ENCODE data around the gene ENOSF1. TPM values are rescaled to one million over a fixed set of nuclear protein-coding genes. Genes with fewer than 3 reads are reported as not detected.

Gene ENOSF1
- total and polyA plus RNA-seq, 2 of the 13 experiments (the other 11 are each of a cell fraction or from before 2014, with no cell fraction given), result 37.6 to 40.1 TPM

DNA sequence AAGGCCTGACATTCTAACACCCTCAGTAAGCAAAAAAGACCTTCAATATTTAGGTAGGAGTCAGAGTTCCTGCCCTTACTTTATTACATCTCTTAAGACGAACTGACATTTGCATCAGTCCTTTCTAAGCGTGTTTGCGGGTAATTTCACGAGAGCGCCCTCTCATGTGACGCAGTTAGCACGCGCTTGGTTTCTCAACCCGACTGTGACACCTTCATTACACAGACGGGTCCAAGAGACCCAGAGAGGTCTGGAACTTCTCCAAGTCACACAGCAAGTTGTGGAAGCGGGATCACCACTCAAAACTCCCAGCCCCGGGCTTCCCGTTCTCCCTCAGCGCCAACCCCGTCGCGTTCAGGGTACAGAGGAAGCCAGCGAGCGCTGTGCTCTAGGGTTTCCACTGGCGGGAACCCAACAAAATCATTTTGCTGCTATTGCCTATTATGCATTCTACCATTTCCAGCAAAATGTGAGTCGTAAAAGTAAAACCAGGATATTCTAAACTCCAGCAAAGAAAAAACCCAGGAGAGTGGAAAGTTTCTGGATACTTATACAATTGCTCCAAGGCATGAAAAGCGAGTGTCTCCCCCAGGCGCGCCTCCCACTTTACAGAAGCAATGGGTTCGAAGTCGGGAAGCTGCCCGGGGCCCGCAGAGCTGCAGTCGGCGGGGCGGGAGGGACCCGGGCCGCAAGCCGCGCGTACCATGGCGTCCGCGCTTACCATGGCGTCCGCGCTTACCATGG lies 601 bp downstream of the ENOSF1 start (continued):
- TF ChIP-seq, protein P1, sequence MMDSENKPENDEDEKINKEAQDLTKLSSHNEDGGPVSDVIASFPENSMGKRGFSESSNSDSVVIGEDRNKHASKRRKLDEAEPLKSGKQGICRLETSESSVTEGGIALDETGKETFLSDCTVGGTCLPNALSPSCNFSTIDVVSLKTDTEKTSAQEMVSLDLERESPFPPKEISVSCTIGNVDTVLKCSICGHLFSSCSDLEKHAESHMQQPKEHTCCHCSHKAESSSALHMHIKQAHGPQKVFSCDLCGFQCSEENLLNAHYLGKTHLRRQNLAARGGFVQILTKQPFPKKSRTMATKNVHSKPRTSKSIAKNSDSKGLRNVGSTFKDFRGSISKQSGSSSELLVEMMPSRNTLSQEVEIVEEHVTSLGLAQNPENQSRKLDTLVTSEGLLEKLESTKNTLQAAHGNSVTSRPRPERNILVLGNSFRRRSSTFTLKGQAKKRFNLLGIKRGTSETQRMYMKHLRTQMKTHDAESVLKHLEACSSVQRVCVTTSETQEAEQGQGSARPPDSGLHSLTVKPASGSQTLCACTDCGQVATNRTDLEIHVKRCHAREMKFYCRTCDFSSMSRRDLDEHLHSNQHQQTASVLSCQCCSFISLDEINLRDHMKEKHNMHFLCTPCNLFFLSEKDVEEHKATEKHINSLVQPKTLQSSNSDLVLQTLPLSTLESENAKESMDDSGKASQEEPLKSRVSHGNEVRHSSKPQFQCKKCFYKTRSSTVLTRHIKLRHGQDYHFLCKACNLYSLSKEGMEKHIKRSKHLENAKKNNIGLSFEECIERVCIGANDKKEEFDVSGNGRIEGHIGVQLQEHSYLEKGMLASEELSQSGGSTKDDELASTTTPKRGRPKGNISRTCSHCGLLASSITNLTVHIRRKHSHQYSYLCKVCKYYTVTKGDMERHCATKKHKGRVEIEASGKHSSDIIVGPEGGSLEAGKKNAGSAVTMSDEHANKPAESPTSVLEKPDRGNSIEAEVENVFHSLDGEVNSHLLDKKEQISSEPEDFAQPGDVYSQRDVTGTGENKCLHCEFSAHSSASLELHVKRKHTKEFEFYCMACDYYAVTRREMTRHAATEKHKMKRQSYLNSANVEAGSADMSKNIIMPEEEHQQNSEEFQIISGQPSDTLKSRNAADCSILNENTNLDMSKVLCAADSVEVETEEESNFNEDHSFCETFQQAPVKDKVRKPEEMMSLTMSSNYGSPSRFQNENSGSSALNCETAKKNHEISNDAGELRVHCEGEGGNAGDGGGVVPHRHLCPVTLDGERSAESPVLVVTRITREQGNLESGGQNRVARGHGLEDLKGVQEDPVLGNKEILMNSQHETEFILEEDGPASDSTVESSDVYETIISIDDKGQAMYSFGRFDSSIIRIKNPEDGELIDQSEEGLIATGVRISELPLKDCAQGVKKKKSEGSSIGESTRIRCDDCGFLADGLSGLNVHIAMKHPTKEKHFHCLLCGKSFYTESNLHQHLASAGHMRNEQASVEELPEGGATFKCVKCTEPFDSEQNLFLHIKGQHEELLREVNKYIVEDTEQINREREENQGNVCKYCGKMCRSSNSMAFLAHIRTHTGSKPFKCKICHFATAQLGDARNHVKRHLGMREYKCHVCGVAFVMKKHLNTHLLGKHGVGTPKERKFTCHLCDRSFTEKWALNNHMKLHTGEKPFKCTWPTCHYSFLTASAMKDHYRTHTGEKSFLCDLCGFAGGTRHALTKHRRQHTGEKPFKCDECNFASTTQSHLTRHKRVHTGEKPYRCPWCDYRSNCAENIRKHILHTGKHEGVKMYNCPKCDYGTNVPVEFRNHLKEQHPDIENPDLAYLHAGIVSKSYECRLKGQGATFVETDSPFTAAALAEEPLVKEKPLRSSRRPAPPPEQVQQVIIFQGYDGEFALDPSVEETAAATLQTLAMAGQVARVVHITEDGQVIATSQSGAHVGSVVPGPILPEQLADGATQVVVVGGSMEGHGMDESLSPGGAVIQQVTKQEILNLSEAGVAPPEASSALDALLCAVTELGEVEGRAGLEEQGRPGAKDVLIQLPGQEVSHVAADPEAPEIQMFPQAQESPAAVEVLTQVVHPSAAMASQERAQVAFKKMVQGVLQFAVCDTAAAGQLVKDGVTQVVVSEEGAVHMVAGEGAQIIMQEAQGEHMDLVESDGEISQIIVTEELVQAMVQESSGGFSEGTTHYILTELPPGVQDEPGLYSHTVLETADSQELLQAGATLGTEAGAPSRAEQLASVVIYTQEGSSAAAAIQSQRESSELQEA (CRISPR knock-in tag; IDR thresholded peaks at IDR 0.05; ENCODE audit: not compliant biosample characterization), result peak; percentile 75
- TF ChIP-seq ZNF3 (CRISPR knock-in tag; IDR thresholded peaks at IDR 0.05) (no peak), U2AF2 (IDR thresholded peaks at IDR 0.05; ENCODE audit: low read depth, low read length) (no peak), ZNF501 (CRISPR knock-in tag; IDR thresholded peaks at IDR 0.05) (peak; percentile 54), ETV5 (CRISPR knock-in tag; IDR thresholded peaks at IDR 0.05; ENCODE audit: borderline replicate concordance) (no peak), ZNF33B (CRISPR knock-in tag; IDR thresholded peaks at IDR 0.05) (no peak; the same call in 1 of the 2 replicates), TARDBP (CRISPR knock-in tag; IDR thresholded peaks at IDR 0.05) (0 out of 2 replicates have a peak, but pooled peaks have one; percentile 15)
- TF ChIP-seq, protein P2, sequence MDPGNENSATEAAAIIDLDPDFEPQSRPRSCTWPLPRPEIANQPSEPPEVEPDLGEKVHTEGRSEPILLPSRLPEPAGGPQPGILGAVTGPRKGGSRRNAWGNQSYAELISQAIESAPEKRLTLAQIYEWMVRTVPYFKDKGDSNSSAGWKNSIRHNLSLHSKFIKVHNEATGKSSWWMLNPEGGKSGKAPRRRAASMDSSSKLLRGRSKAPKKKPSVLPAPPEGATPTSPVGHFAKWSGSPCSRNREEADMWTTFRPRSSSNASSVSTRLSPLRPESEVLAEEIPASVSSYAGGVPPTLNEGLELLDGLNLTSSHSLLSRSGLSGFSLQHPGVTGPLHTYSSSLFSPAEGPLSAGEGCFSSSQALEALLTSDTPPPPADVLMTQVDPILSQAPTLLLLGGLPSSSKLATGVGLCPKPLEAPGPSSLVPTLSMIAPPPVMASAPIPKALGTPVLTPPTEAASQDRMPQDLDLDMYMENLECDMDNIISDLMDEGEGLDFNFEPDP (CRISPR knock-in tag; conservative IDR thresholded peaks at IDR 0.05), result no peak
- TF ChIP-seq, protein P3, sequence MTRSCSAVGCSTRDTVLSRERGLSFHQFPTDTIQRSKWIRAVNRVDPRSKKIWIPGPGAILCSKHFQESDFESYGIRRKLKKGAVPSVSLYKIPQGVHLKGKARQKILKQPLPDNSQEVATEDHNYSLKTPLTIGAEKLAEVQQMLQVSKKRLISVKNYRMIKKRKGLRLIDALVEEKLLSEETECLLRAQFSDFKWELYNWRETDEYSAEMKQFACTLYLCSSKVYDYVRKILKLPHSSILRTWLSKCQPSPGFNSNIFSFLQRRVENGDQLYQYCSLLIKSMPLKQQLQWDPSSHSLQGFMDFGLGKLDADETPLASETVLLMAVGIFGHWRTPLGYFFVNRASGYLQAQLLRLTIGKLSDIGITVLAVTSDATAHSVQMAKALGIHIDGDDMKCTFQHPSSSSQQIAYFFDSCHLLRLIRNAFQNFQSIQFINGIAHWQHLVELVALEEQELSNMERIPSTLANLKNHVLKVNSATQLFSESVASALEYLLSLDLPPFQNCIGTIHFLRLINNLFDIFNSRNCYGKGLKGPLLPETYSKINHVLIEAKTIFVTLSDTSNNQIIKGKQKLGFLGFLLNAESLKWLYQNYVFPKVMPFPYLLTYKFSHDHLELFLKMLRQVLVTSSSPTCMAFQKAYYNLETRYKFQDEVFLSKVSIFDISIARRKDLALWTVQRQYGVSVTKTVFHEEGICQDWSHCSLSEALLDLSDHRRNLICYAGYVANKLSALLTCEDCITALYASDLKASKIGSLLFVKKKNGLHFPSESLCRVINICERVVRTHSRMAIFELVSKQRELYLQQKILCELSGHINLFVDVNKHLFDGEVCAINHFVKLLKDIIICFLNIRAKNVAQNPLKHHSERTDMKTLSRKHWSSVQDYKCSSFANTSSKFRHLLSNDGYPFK (CRISPR knock-in tag; IDR thresholded peaks at IDR 0.05; ENCODE audit: borderline replicate concordance), result no peak
- TF ChIP-seq, protein P4, sequence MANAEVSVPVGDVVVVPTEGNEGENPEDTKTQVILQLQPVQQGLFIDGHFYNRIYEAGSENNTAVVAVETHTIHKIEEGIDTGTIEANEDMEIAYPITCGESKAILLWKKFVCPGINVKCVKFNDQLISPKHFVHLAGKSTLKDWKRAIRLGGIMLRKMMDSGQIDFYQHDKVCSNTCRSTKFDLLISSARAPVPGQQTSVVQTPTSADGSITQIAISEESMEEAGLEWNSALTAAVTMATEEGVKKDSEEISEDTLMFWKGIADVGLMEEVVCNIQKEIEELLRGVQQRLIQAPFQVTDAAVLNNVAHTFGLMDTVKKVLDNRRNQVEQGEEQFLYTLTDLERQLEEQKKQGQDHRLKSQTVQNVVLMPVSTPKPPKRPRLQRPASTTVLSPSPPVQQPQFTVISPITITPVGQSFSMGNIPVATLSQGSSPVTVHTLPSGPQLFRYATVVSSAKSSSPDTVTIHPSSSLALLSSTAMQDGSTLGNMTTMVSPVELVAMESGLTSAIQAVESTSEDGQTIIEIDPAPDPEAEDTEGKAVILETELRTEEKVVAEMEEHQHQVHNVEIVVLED (CRISPR knock-in tag; IDR thresholded peaks at IDR 0.05; ENCODE audit: borderline replicate concordance), result 0 out of 2 replicates have a peak, but pooled peaks have one; percentile 9
- TF ChIP-seq, protein P5, sequence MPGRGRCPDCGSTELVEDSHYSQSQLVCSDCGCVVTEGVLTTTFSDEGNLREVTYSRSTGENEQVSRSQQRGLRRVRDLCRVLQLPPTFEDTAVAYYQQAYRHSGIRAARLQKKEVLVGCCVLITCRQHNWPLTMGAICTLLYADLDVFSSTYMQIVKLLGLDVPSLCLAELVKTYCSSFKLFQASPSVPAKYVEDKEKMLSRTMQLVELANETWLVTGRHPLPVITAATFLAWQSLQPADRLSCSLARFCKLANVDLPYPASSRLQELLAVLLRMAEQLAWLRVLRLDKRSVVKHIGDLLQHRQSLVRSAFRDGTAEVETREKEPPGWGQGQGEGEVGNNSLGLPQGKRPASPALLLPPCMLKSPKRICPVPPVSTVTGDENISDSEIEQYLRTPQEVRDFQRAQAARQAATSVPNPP (CRISPR knock-in tag; IDR thresholded peaks at IDR 0.05), result no peak

Data from HepG2 (cell line).